BE2C (cell line): Measurements from ENCODE around the gene LSAMP.

Source experiments
- DNase-seq: peaks from one replicate; pipeline ENCODE4 v3.0.0-alpha.2; 2020
- H3K27me3 ChIP-seq: fragments of 250-450 bp; sonication (Bioruptor Pico); 2 replicates; pipeline ENCODE4 v1.5.1; 2020; ENCODE audit warnings: mild to moderate bottlenecking
- H3K36me3 ChIP-seq: fragments of 250-450 bp; sonication (Bioruptor Pico); 2 replicates; pipeline ENCODE4 v1.5.1; 2020; ENCODE audit warnings: mild to moderate bottlenecking
- H3K4me1 ChIP-seq: fragments of 250-450 bp; sonication (Bioruptor Pico); 2 replicates; pipeline ENCODE4 v1.5.1; 2020
- H3K4me3 ChIP-seq: 2 replicates; pipeline ENCODE4 v1.5.1; 2011; ENCODE audit warnings: low read depth, low read length
- H3K9me3 ChIP-seq: fragments of 250-450 bp; sonication (Bioruptor Pico); 2 replicates; pipeline ENCODE4 v1.5.1; 2020
- CTCF ChIP-seq: IDR thresholded peaks from 2 replicates; pipeline ENCODE4 v1.5.1; 2012; ENCODE audit warnings: mild to moderate bottlenecking, low read depth, low read length

Gene LSAMP

GRCh38 chr3:115808244-115808643 lies 637.0 kb downstream of the LSAMP start:
- no peak for TF ChIP-seq CTCF
- DNase-seq = no peak
- H3K36me3 ChIP-seq = no peaks in the 10 kb centered on the region
- H3K4me3 ChIP-seq = no peak overlapping the region
- H3K9me3 ChIP-seq = no peaks in the 10 kb centered on the region
- H3K27me3 ChIP-seq = no peaks in the 10 kb centered on the region
- no peaks in the 10 kb centered on the region for H3K4me1 ChIP-seq

GRCh38 chr3:115806501-115806900 lies 638.8 kb downstream of the LSAMP start:
- DNase-seq = no peak
- Histone ChIP-seq H3K27me3 (no peaks in the 10 kb centered on the region), H3K4me1 (no peaks in the 10 kb centered on the region), H3K36me3 (no peaks in the 10 kb centered on the region), H3K9me3 (no peaks in the 10 kb centered on the region), H3K4me3 (no peak overlapping the region)
- TF ChIP-seq CTCF = no peak

- no peaks in the 10 kb centered on the region for H3K4me1 ChIP-seq
- no peaks in the 10 kb centered on the region for H3K27me3 ChIP-seq
- no peak overlapping the region for H3K4me3 ChIP-seq
Observed at GRCh38 chr3:115805520-115805919, 639.8 kb downstream of the LSAMP start.

GRCh38 chr3:115804713-115805119 lies 640.6 kb downstream of the LSAMP start:
- Histone ChIP-seq H3K9me3 (no peaks in the 10 kb centered on the region), H3K4me3 (no peak overlapping the region), H3K36me3 (no peaks in the 10 kb centered on the region), H3K4me1 (no peaks in the 10 kb centered on the region), H3K27me3 (no peaks in the 10 kb centered on the region)
- no peak for DNase-seq
- no peak for TF ChIP-seq CTCF

More at GRCh38 chr3:115805520-115805919, 639.8 kb downstream of the LSAMP start:
- no peaks in the 10 kb centered on the region for H3K36me3 ChIP-seq
- TF ChIP-seq CTCF = no peak
- DNase-seq = no peak
- H3K9me3 ChIP-seq = no peaks in the 10 kb centered on the region

GRCh38 chr3:115804200-115804599 lies 641.1 kb downstream of the LSAMP start:
- no peaks in the 10 kb centered on the region for H3K9me3 ChIP-seq
- no peak for TF ChIP-seq CTCF
- no peaks in the 10 kb centered on the region for H3K4me1 ChIP-seq
- H3K27me3 ChIP-seq = no peaks in the 10 kb centered on the region
- no peak for DNase-seq
- H3K4me3 ChIP-seq = no peak overlapping the region
- H3K36me3 ChIP-seq = no peaks in the 10 kb centered on the region

- Histone ChIP-seq H3K4me3 (no peak overlapping the region), H3K4me1 (no peaks in the 10 kb centered on the region), H3K27me3 (no peaks in the 10 kb centered on the region), H3K36me3 (no peaks in the 10 kb centered on the region), H3K9me3 (no peaks in the 10 kb centered on the region)
- DNase-seq = no peak
- TF ChIP-seq CTCF = no peak
Observed at GRCh38 chr3:115803661-115804060, 641.6 kb downstream of the LSAMP start.
